Caco-2 (cell line): Measurements from ENCODE around the gene ARHGAP42. TPM values are rescaled to one million over a fixed set of nuclear protein-coding genes. Genes with fewer than 3 reads are reported as not detected.

Experiments
- BruUV-seq: library from RNA; stranded (reverse); fragments of 400-500 nt; replicated peaks from 2 replicates; lab custom pipeline; 2021; lab: Mats Ljungman, UMichigan
- CTCF ChIA-PET: fragments of 300-600 bp; sonication (Branson Sonifier 250); formaldehyde crosslinking; loops from one replicate; lab custom pipeline; 2022; ENCODE audit warnings: antibody characterized with exemption; lab: Charles Lee
- POLR2A ChIA-PET: fragments of 300-600 bp; sonication (Branson Sonifier 250); formaldehyde crosslinking; loops from one replicate; lab custom pipeline; 2022; ENCODE audit warnings: antibody characterized with exemption; lab: Charles Lee
- DNase-seq, 2 experiments: peaks; one replicate each; pipeline versions ENCODE4 v3.0.0 to v3.0.0-alpha.2; 2020 to 2022
- H3K27me3 ChIP-seq: replicated peaks from 2 replicates; pipeline ENCODE4 v1.6.0; 2011; ENCODE audit warnings: low read length; ENCODE audit not compliant: control insufficient read depth, insufficient read depth
- H3K36me3 ChIP-seq: 2 replicates; pipeline ENCODE4 v1.5.1; 2011; ENCODE audit warnings: low read length; ENCODE audit not compliant: control insufficient read depth, insufficient read depth
- H3K4me1 ChIP-seq: fragments of 250-450 bp; sonication (Bioruptor Pico); 2 replicates; pipeline ENCODE4 v1.5.1; 2020; ENCODE audit warnings: mild to moderate bottlenecking
- H3K4me3 ChIP-seq: 2 replicates; pipeline ENCODE4 v1.5.1; 2011; ENCODE audit warnings: low read depth, mild to moderate bottlenecking, control low read depth, low read length
- H3K9me3 ChIP-seq: fragments of 250-450 bp; sonication (Bioruptor Pico); 2 replicates; pipeline ENCODE4 v1.5.1; 2020; ENCODE audit warnings: mild to moderate bottlenecking, moderate library complexity
- H3K27ac Mint-ChIP-seq: one replicate; pipeline ENCODE4 v1.8.0; 2022; ENCODE audit warnings: mixed read lengths; ENCODE audit not compliant: unreplicated experiment
- H3K27me3 Mint-ChIP-seq: one replicate; pipeline ENCODE4 v1.8.0; 2022; ENCODE audit warnings: mixed read lengths; ENCODE audit not compliant: insufficient read depth, unreplicated experiment
- H3K36me3 Mint-ChIP-seq: one replicate; pipeline ENCODE4 v1.8.0; 2022; ENCODE audit warnings: mild to moderate bottlenecking, mixed read lengths; ENCODE audit not compliant: insufficient read depth, unreplicated experiment
- H3K4me1 Mint-ChIP-seq: one replicate; pipeline ENCODE4 v1.8.0; 2022; ENCODE audit warnings: low read depth, mixed read lengths; ENCODE audit not compliant: unreplicated experiment
- H3K4me3 Mint-ChIP-seq: one replicate; pipeline ENCODE4 v1.8.0; 2022; ENCODE audit warnings: mild to moderate bottlenecking, moderate library complexity, mixed read lengths; ENCODE audit not compliant: unreplicated experiment
- H3K9me3 Mint-ChIP-seq: one replicate; pipeline ENCODE4 v1.8.0; 2022; ENCODE audit warnings: mixed read lengths; ENCODE audit not compliant: unreplicated experiment
- CTCF ChIP-seq, 2 experiments: fragments of 200-600 bp in 1 of 2; IDR thresholded peaks; 1 replicate in 1 of 2; 2 replicates in 1 of 2; pipeline versions ENCODE4 v1.5.1 to v1.8.0; 2011 to 2022; ENCODE audit warnings: antibody characterized with exemption in 1 of 2, control low read depth in 1 of 2, inconsistent platforms in 1 of 2, low read depth in 1 of 2, low read length in 1 of 2, mild to moderate bottlenecking in 1 of 2, moderate library complexity in 1 of 2; ENCODE audit not compliant: insufficient read depth in 1 of 2, severe bottlenecking in 1 of 2, unreplicated experiment in 1 of 2
- intact Hi-C: fragments of 100-400 bp; cut with micrococcal nuclease; formaldehyde crosslinking; loops from one replicate; pipeline ENCODE4 v1.10.0; 2022; ENCODE audit not compliant: unreplicated experiment
- total RNA-seq: library from RNA; stranded (reverse); gene quantifications from 2 replicates; pipeline ENCODE4 v1.2.3, GENCODE V29; 2022

Gene ARHGAP42
- total RNA-seq, 1 experiment from 2014 or later, result 8.4 TPM

GRCh38 chr11:100918551-100919500 is 231.7 kb downstream of the ARHGAP42 start:
- H3K4me3 ChIP-seq, result no peak overlapping the region
- peaks cover 15% of the 10 kb centered on the region for H3K4me1 ChIP-seq
- no peak for TF ChIP-seq CTCF (IDR thresholded peaks at IDR 0.05; ENCODE audit: insufficient read depth in 1 of 2, low read depth in 1 of 2, low read length in 1 of 2, severe bottlenecking in 1 of 2, unreplicated experiment in 1 of 2)
- no peaks in the 10 kb centered on the region for H3K9me3 ChIP-seq
- POLR2A ChIA-PET, result interaction anchor here (0.6 kb wide), 1 partner anchor 214 kb away, joined by 6 read pairs; no protein-coding TSS in a partner anchor
- BruUV-seq, result no TSS peak
- Mint-ChIP-seq H3K4me1 (peaks cover 9% of the 10 kb centered on the region), H3K9me3 (no peaks in the 10 kb centered on the region), H3K36me3 (peaks cover 6% of the 10 kb centered on the region), H3K4me3 (no peak overlapping the region), H3K27ac (no peak overlapping the region), H3K27me3 (no peaks in the 10 kb centered on the region)
- CTCF ChIA-PET, result no interaction called here
- DNase-seq, result no peak
- no peaks in the 10 kb centered on the region for H3K36me3 ChIP-seq
- H3K27me3 ChIP-seq, result no peaks in the 10 kb centered on the region
- intact Hi-C loops, result no loop called here

GRCh38 chr11:100920593-100920992 is 233.5 kb downstream of the ARHGAP42 start:
- ChIA-PET POLR2A (no interaction called here), CTCF (no interaction called here)
- no peaks in the 10 kb centered on the region for H3K36me3 ChIP-seq
- intact Hi-C loops, result no loop called here
- H3K27me3 ChIP-seq, result no peaks in the 10 kb centered on the region
- no peak for DNase-seq
- Mint-ChIP-seq H3K4me1 (peaks cover 11% of the 10 kb centered on the region), H3K27ac (no peak overlapping the region), H3K9me3 (no peaks in the 10 kb centered on the region), H3K36me3 (no peaks in the 10 kb centered on the region), H3K4me3 (no peak overlapping the region), H3K27me3 (no peaks in the 10 kb centered on the region)
- peaks cover 17% of the 10 kb centered on the region for H3K4me1 ChIP-seq
- no peak overlapping the region for H3K4me3 ChIP-seq
- H3K9me3 ChIP-seq, result no peaks in the 10 kb centered on the region
- TF ChIP-seq CTCF (IDR thresholded peaks at IDR 0.05; ENCODE audit: insufficient read depth in 1 of 2, low read depth in 1 of 2, low read length in 1 of 2, severe bottlenecking in 1 of 2, unreplicated experiment in 1 of 2), result no peak
- no TSS peak for BruUV-seq

- no peaks in the 10 kb centered on the region for H3K9me3 Mint-ChIP-seq
- no peaks in the 10 kb centered on the region for H3K9me3 ChIP-seq
- H3K4me1 ChIP-seq, result peaks cover 18% of the 10 kb centered on the region
- no TSS peak for BruUV-seq
- H3K4me3 Mint-ChIP-seq, result no peak overlapping the region
- intact Hi-C loops, result no loop called here
- H3K36me3 Mint-ChIP-seq, result no peaks in the 10 kb centered on the region
- ChIA-PET CTCF (no interaction called here), POLR2A (no interaction called here)
- H3K36me3 ChIP-seq, result no peaks in the 10 kb centered on the region
- H3K4me1 Mint-ChIP-seq, result peaks cover 11% of the 10 kb centered on the region
- no peak overlapping the region for H3K27ac Mint-ChIP-seq
- no peak overlapping the region for H3K4me3 ChIP-seq
- no peak for DNase-seq
- H3K27me3 ChIP-seq, result no peaks in the 10 kb centered on the region
- no peaks in the 10 kb centered on the region for H3K27me3 Mint-ChIP-seq
- no peak for TF ChIP-seq CTCF (IDR thresholded peaks at IDR 0.05; ENCODE audit: insufficient read depth in 1 of 2, low read depth in 1 of 2, low read length in 1 of 2, severe bottlenecking in 1 of 2, unreplicated experiment in 1 of 2)
Measured at GRCh38 chr11:100922121-100922520, 235.0 kb downstream of the ARHGAP42 start.
